CD4-positive, alpha-beta T cell (primary cell): Measurements from ENCODE around the gene TTL. TPM values are rescaled to one million over a fixed set of nuclear protein-coding genes. Genes with fewer than 3 reads are reported as not detected.

Experiments used
- ATAC-seq: fragments of 200-7000 bp; cut with Tn5 transposase; one replicate; pipeline ENCODE4 v1.10.0; 2022; ENCODE audit warnings: mild to moderate bottlenecking; ENCODE audit not compliant: poor library complexity
- CTCF ChIA-PET: fragments of 350-600 bp; sonication (Branson Sonifier 250); formaldehyde crosslinking; loops from one replicate; lab custom pipeline; 2021; ENCODE audit warnings: antibody characterized with exemption, inconsistent platforms; lab: Charles Lee
- POLR2A ChIA-PET: fragments of 350-600 bp; sonication (Branson Sonifier 250); formaldehyde crosslinking; loops from one replicate; lab custom pipeline; 2021; ENCODE audit warnings: antibody characterized with exemption, inconsistent platforms; lab: Charles Lee
- DNase-seq, 14 experiments: peaks; one replicate each; pipeline ENCODE4 v3.0.0-alpha.2; 2013 to 2020; ENCODE audit warnings: mixed read lengths in 2 of 14
- H3K27ac ChIP-seq, 2 donors: one replicate each; pipeline versions ENCODE4 v1.5.1 to v1.7.0; 2013; ENCODE audit warnings: low read length in 2 of 2, low read depth in 1 of 2, mild to moderate bottlenecking in 1 of 2
- H3K27me3 ChIP-seq, 2 experiments: 1 replicate in 1 of 2; 2 replicates in 1 of 2; pipeline versions ENCODE4 v1.6.1 to v1.7.0; 2013; ENCODE audit warnings: low read length in 2 of 2, control low read depth in 1 of 2, mild to moderate bottlenecking in 1 of 2, moderate library complexity in 1 of 2; ENCODE audit not compliant: insufficient read depth in 2 of 2, control insufficient read depth in 1 of 2
- H3K36me3 ChIP-seq: one replicate; pipeline ENCODE4 v1.6.1; 2013; ENCODE audit warnings: low read length, control low read depth; ENCODE audit not compliant: insufficient read depth
- H3K4me1 ChIP-seq: one replicate; pipeline ENCODE4 v1.6.1; 2013; ENCODE audit warnings: low read length, control low read depth; ENCODE audit not compliant: insufficient read depth
- H3K4me3 ChIP-seq: one replicate; pipeline ENCODE4 v1.5.1; 2013; ENCODE audit warnings: mild to moderate bottlenecking, low read length, moderate library complexity
- H3K9me3 ChIP-seq, 2 experiments: 1 replicate in 1 of 2; 2 replicates in 1 of 2; pipeline versions ENCODE4 v1.6.1 to v1.7.0; 2013; ENCODE audit warnings: low read length in 2 of 2, mild to moderate bottlenecking in 2 of 2, control low read depth in 1 of 2, moderate library complexity in 1 of 2; ENCODE audit not compliant: control insufficient read depth in 1 of 2, insufficient read depth in 1 of 2
- H3K27ac Mint-ChIP-seq: one replicate; pipeline ENCODE4 v1.8.0; 2020; ENCODE audit warnings: mixed read lengths
- H3K27me3 Mint-ChIP-seq: one replicate; pipeline ENCODE4 v1.8.0; 2021; ENCODE audit warnings: mixed read lengths
- H3K36me3 Mint-ChIP-seq: one replicate; pipeline ENCODE4 v1.8.0; 2021; ENCODE audit warnings: low read depth, mixed read lengths
- H3K4me1 Mint-ChIP-seq: one replicate; pipeline ENCODE4 v1.8.0; 2021; ENCODE audit warnings: low read depth, mixed read lengths
- H3K4me3 Mint-ChIP-seq: one replicate; pipeline ENCODE4 v1.8.0; 2020; ENCODE audit warnings: mild to moderate bottlenecking, mixed read lengths
- H3K9me3 Mint-ChIP-seq: one replicate; pipeline ENCODE4 v1.8.0; 2020; ENCODE audit warnings: mixed read lengths
- CTCF ChIP-seq: fragments of 200-600 bp; IDR thresholded peaks from one replicate; pipeline ENCODE4 v1.8.0; 2022; ENCODE audit warnings: antibody characterized with exemption, mild to moderate bottlenecking
- intact Hi-C, 2 experiments: fragments of 100-400 bp; cut with DNase I in 1 of 2; cut with micrococcal nuclease in 1 of 2; formaldehyde crosslinking; loops; one replicate each; pipeline versions ENCODE4 v1.15.1 to v1.9.0; 2023 to 2025; cut with DNase I, micrococcal nuclease
- total RNA-seq, 174 experiments: library from RNA in 2 of 174; stranded (reverse) in 2 of 174; gene quantifications; one replicate each; pipeline ENCODE4 v1.2.3 and lab custom pipeline; 2021 to 2026

The TTL gene
- total RNA-seq, 2 experiments from 2014 or later: 9.9 to 10.8 TPM

- no peaks in the 10 kb centered on the region for H3K9me3 Mint-ChIP-seq
- ATAC-seq (no peak), DNase-seq (no peak)
- H3K36me3 Mint-ChIP-seq: peaks cover 5% of the 10 kb centered on the region
- Histone ChIP-seq H3K4me3 (no peak overlapping the region), H3K27me3 (no peaks in the 10 kb centered on the region), H3K4me1 (peaks cover 24% of the 10 kb centered on the region), H3K9me3 (no peaks in the 10 kb centered on the region), H3K36me3 (no peaks in the 10 kb centered on the region), H3K27ac (no peak overlapping the region)
- POLR2A ChIA-PET: no interaction called here
- intact Hi-C loops: no loop called here
- H3K4me3 Mint-ChIP-seq: peak overlapping the region; percentile 0
- CTCF ChIA-PET: no interaction called here
- H3K27me3 Mint-ChIP-seq: no peaks in the 10 kb centered on the region
- no peak for TF ChIP-seq CTCF
- no peak overlapping the region for H3K27ac Mint-ChIP-seq
- peaks cover 17% of the 10 kb centered on the region for H3K4me1 Mint-ChIP-seq
Observed at GRCh38 chr2:112539306-112539705, 57.4 kb downstream of the TTL start.

GRCh38 chr2:112540906-112541305, 59.0 kb downstream of the TTL start:
- Mint-ChIP-seq H3K4me3 (peak overlapping the region; percentile 77), H3K27ac (no peak overlapping the region), H3K36me3 (peaks cover 5% of the 10 kb centered on the region), H3K9me3 (no peaks in the 10 kb centered on the region), H3K27me3 (no peaks in the 10 kb centered on the region), H3K4me1 (peaks cover 23% of the 10 kb centered on the region)
- ChIA-PET CTCF (interaction anchor here (1.1 kb wide), 1 partner anchor 60 kb away, joined by 4 read pairs; no protein-coding TSS in a partner anchor), POLR2A (interaction anchor here (1.2 to 1.9 kb wide), 3 partner anchors 42 to 104 kb away, joined by 3 to 5 read pairs (median 5); partner anchors contain the start of gene CHCHD5)
- intact Hi-C loops: loop anchor here in 1 of 2 experiments (2.0 to 5.0 kb wide), 2 partner anchors 58 to 106 kb away; partner anchors contain the start of genes SLC20A1 and TTL
- Histone ChIP-seq H3K4me1 (peaks cover 24% of the 10 kb centered on the region), H3K36me3 (peaks cover 4% of the 10 kb centered on the region), H3K27me3 (no peaks in the 10 kb centered on the region), H3K9me3 (no peaks in the 10 kb centered on the region), H3K4me3 (peak overlapping the region; percentile 94), H3K27ac (no peak overlapping the region)
- ATAC-seq (no peak), DNase-seq (no peak)
- TF ChIP-seq CTCF: no peak

GRCh38 chr2:112541315-112542122, 59.6 kb downstream of the TTL start:
- no peaks in the 10 kb centered on the region for H3K9me3 ChIP-seq
- H3K27me3 ChIP-seq: no peaks in the 10 kb centered on the region
- ATAC-seq: peak; percentile 74
- peak overlapping the region; percentile 81 to 93 for H3K27ac ChIP-seq
- ChIA-PET CTCF (interaction anchor here (2.0 kb wide), 1 partner anchor 42 kb away, joined by 7 read pairs; the partner anchor contains the start of gene CHCHD5), POLR2A (interaction anchor here (1.2 to 1.9 kb wide), 3 partner anchors 42 to 103 kb away, joined by 3 to 5 read pairs (median 5); partner anchors contain the start of gene CHCHD5)
- peaks cover 24% of the 10 kb centered on the region for H3K4me1 ChIP-seq
- intact Hi-C loops: loop anchor here (2.0 to 5.0 kb wide), 4 partner anchors 43 to 106 kb away; partner anchors contain the start of genes CHCHD5 (in 1 of the 2), SLC20A1 (in 1 of the 2) and TTL (in 1 of the 2)
- TF ChIP-seq CTCF: no peak
- H3K4me1 Mint-ChIP-seq: peaks cover 23% of the 10 kb centered on the region
- no peaks in the 10 kb centered on the region for H3K27me3 Mint-ChIP-seq
- peaks cover 9% of the 10 kb centered on the region for H3K36me3 Mint-ChIP-seq
- DNase-seq: peak in 13 of 14 experiments; percentile 1 to 73 (median 56)
- H3K36me3 ChIP-seq: peaks cover 8% of the 10 kb centered on the region
- H3K27ac Mint-ChIP-seq: no peak overlapping the region
- H3K4me3 Mint-ChIP-seq: no peak overlapping the region
- peak overlapping the region; percentile 94 for H3K4me3 ChIP-seq
- H3K9me3 Mint-ChIP-seq: no peaks in the 10 kb centered on the region
